HG02678 (cell line): ENCODE results near the gene GTSF1L.
"Not testable (repeated sequence)": the region's sequence is repeated elsewhere in the genome, so short reads cannot be mapped to it uniquely, and the experiment has no call there.

ENCODE experiments used
- ATAC-seq: cut with Tn5 transposase; IDR thresholded peaks from one replicate; pipeline ENCODE4 v1.9.1; 2021; ENCODE audit warnings: mild to moderate bottlenecking, moderate library complexity; ENCODE audit not compliant: unreplicated experiment

Gene GTSF1L

DNA sequence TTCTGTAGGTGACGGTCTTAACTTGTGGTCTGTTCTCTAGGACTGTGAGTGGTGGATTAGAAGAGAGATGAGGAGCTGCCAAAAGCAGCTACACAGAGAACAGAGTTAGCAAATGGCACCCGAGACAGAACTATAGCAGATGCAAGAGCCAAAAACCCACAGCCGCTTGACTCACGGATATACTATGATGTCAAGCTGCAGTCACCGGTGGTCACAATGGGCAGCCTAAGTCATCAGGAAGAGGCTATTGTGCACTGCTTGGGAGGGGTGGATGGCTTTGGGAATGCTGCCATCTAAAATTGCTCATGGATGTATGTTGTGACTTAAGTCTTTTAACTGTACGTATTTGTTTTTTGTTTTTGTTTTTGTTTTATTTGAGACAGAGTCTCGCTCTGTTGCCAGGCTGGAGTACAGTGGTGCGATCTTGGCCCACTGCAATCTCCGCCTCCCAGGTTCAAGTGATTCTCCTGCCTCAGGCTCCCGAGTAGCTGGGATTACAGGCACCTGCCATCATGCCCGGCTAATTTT, at the start of gene GTSF1L:
Gene GTSF1L, minus strand, starts transcription at position 192 of the 528 bp plus-strand sequence. CDS start 308 bp downstream, outside the sequence.
- ATAC-seq: no peak

DNA sequence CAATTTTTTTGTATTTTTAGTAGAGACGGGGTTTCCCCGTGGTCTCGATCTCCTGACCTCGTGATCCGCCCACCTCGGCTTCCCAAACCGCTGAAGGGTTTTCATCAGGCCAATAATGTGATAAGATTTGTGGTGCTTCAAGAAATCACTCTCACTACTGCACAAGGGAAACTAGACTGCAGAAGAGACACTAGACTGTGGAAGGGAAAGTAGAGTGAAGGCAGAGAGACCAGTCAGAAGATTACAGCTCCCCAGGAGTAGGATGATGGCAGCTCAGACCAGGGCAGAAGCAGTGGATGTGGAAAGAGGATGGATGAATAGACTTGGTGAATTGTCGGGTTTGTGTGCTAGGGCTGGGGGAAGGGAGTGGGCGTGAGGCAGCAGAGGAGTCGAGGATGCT, 48.0 kb upstream of the GTSF1L start:
- ATAC-seq: no peak

DNA sequence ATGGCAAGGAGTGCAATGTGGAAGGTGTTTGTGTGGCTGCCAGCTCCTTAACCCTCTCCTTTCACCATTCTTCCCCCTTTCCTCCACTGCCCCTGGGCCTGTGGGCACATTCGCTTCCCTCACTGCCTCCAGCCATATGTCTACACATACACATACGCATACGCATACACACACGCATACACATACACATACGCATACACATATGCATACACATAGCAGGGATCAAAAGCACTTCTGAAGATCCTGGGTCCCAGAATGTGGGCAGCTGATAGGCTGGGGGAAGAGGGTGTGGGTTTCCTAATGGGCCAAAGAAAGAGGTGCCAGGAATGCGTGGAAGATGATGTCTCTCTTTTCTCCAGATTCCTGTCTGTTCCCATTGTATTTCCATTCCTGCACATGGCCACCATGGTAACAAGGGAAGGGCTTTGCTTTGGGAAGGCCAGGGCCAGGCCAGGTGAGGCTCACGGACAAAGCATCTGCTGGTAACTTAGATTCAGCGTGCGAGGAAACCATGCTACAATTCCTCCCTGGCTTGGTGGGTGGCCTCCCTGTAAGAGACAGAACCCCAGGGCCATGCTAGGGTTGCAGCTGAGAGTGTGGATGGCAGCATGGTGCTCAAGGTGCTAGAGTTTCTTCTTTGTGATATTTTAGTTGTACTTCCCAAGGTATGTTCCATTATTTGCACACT, 44.8 kb upstream of the GTSF1L start:
- no peak for ATAC-seq

DNA sequence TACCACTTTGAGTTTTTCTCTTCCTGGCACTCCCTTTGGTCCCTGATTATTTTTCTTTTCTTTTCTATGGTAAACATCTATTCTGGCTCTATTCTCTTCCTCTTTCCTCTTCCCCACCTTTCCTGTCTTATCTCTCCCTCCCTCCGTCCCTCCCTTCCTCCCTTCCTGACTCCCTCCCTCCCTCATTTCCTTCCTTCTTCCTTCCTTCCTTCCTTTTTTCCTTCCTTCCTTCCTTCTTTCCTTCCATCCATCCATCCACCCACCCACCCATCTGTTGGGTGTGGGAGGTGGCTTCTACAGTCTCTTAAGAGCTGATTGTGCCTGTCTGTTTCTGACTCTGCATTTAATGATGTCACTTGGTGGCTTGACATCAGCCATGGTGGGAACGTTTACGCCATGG, 43.5 kb upstream of the GTSF1L start:
- no peak for ATAC-seq

DNA sequence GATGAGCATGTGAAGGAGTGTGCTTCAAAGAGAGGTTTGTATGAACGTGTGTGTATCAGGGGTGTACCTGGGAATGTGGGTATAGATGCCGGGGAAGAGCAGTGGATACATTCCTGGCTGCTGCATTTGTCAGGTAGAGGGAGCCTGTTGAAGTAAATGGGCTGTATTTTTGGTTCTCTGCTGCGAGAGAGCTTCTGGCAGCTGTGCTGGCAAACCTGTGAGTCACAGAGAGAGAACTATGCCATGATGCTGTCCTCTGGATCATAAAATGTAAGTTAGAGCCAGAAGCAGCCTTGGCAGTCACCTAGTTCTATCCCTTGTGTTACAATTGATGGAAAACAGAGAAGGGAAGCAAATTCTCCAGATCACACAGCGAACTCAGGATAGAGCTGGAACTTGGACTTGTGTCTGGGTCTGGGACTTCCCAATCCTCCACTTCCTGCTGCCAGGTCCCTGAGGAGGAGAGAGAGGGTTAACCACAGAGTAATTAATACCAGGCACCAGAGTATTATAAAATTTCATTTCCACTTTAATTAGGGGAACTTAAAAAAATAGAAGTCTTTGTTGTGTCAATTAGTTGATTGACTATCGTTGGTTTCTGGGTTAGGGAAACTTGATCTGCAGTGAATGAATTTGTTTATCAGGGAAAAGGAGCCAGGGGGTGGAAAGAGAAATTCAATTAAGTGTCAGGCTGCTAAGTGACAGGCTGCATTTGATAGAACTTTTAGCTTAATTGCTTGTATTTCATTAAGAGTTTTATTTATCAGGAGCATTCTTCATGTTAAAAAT, 41.1 kb upstream of the GTSF1L start:
- no peak for ATAC-seq

DNA sequence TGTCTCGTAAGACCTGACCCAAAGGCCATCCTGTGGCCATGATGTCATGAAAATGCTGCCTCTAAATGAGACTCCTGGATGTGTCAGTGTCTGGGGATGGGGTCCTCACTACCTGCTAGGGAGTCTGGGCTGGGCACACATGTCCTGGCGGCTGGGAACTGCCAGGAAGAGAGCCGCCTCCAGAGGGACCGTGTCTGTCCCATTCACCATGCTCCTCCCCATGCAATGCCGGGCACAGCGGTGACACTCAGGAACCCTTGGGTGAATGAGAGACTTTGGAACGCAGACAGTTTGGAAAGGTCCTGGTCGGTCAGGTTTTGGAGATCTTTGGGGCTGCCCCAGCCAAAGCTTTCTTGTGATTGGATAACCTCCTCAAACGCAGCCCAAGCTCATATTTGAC, 40.1 kb upstream of the GTSF1L start:
- no peak for ATAC-seq

DNA sequence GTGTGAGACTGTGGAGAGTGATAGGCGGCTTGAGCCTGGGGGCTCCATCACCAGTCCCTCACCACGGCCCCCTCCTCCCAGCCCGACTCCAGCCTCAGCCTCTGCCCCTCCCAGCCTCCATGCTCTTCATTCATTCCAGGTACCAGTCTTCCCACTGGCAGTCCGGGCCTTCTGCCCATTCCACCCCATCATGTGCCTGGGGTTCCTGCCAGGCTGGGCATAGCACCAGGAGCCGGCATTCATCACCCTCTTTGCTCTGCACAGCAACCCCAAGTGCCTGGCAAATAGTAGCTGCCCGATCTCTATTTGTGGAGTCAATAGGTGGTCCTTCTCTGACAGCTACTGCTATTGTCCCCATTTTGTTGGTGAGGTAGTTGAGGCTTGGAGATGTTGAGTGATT, 39.6 kb upstream of the GTSF1L start:
- ATAC-seq: no peak

DNA sequence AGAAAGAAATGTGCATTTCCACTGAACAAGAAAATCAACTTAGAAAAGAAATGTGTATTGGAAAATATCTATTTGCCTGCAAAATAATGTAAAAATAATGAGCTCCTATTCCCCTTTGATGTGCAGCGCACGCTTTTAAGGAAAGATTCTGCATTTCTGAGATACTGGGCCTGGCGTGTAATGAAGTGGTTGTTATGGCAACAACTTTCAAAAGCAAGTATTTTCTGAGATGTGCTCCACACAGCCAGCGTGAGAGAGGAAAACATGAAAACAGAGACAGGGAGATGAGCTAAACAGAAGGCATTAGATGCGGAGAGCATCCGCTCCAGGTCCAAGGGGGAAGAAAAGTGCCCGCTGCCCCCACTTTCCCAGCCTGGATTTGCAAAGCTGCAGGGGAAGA, 39.1 kb upstream of the GTSF1L start:
- ATAC-seq: no peak

DNA sequence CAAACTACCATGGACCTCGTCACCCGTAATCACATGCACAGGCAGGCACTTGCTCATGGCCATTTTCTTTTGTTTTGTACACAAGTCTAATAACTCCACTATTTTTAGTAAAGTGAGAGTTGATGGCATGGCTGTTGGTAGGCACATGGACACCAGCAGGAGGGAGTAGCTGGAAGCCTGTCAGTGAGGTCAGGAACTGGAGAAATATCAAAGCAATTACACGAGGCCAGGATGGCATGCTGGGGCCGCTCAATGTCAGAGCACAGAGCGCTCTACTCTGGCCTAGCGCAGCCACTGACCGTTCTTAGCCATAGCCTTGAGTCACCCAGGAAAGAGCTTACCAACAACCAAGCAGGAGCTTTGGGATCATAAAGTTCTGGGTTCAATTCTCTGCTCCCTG, 36.1 kb upstream of the GTSF1L start:
- ATAC-seq: no peak

DNA sequence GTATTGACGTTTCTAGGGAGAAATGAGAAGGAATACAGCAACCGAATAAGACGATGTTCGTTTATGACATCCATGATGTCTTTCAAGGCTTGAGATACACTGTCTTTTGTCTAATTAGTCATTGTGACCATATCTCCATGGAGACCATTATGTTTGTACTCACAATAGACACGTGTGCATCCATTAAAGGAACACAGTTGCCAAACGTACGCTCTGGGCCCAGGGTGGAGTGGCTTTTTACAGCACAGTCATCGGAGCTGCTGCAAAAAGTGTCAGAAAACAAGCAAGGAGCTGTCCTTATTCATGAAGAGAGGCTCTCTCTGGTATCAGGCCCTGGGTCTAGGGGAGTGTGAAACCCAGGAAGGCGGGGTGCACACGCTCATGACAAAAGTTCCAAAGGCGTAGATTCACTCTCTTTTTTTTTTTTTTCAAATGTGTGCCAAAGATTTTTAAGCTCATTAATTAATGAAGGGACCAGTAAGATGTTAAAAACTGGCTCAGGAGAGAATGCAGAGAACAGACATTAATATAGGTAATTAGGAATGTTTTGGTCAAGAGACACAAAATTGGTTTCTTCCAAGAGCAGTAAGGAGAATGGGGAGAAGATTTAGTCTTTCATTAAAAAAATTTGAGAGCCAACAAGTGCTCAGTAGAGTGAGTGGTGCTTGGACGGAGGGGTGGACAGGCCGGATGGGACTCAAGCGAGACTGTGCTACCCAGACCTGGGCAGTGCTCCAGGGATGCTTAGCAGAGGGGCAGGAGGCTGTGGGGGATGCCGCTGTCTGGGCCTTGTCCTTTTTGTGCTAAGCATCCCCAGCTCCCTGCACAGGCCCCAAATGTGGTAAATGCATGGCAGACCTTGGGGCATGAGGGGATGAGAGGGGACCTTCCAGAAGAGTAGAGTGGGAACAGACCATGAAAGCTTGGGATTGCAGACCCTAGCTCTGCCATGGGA, 34.9 kb upstream of the GTSF1L start:
- no peak for ATAC-seq

DNA sequence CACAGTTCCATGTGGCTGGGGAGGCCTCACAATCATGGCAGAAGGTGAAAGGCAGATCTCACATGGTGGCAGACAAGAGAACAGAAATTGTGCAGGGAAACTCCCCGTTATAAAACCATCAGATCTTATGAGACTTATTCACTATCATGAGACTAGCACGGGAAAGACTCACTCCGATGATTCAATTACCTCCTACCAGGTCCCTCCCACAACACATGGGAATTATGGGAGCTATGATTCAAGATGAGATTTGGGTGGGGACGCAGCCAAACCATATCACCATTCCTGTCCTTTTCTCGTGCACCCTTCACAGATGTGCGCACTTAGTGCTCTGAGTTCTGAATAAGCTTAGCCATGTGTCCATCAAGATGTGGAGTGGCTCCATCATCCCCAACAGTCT, 31.1 kb upstream of the GTSF1L start:
- ATAC-seq: not testable (repeated sequence)

DNA sequence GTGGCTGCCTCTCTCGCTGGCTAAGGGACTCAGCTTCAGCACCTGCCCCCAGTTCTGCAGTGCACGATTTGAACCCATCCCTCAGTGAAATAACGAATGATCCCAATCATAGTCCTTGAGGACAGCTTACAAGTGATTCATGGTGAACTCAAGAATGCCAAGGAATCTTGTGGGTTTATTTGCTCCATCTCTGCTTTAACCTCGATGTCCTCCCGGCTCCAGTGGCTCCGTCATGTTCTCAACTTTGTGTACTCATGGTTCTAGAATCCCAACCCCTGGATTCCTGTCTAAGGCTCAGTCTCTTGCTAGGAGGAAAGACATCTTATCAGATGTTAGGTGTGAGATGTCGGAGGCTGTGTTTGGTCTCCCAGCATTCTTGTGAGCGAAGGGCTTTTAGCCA, 29.0 kb upstream of the GTSF1L start:
- ATAC-seq: no peak

DNA sequence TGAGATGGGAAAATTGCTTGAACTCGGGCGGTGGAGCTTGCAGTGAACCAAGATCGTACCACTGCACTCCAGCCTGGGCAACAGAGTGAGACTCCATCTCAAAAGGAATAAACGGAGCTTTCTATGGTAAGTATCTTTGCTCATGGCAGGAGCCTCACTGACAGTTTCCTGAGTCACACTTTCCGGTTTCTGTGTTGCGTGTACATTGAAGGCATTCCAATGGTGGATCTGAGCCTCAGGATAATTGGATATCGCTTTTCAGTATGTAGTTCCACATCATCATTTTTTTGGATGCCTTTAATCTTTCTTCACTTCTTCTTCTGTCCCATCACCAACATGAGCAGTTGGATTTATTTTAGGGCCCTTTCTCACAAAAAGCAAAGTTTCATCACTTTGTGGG, 28.6 kb upstream of the GTSF1L start:
- ATAC-seq: no peak

DNA sequence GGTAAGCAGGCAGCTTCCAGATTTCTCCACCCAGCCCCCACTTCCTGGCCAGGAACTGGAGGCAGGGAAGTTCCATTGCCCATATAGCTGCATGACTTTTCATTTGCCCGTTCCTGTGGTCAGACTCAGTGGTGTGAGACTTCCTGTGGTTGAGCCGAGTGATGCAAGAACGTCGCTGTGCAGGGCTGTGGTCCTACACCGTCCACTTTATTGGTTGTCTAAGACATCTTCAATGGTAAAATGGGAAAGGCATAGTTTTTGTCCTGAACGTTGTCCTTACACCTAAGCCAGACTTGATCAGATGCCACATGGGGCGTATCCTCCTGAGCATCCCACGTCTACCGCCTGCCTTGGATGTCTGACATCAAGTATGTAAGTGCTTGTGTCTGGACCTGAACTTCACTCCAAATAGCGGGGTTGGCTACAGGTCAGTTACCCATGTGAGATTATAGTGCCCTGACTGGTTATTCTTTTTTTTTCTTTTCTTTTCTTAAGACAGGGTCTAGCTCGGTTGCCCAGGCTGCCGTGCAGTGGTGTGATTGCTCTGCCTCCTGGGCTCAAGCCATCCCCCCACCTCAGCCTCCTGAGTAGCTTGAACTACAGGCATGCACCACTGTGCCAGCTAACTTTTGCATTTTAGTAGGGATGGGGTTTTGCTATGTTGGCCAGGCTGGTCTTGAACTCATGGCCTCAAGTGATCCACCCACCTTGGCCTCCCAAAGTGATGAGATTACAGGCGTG, 25.9 kb upstream of the GTSF1L start:
- peak; percentile 60 for ATAC-seq

DNA sequence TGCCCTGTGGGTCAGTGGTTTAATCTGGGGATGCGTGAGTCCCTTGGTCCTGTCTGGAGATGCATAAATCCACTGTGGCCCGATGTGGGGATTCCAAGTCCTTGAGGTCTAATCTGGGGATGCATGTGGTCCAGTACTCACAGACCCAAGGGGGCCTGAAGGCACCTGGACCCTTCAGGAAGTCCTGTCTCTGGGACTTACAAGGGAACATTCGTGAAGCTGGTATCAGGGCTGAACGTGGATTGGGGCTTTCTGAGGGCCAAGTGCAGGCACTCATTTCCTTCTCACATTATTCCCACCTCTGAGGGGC, 25.2 kb upstream of the GTSF1L start:
- no peak for ATAC-seq

DNA sequence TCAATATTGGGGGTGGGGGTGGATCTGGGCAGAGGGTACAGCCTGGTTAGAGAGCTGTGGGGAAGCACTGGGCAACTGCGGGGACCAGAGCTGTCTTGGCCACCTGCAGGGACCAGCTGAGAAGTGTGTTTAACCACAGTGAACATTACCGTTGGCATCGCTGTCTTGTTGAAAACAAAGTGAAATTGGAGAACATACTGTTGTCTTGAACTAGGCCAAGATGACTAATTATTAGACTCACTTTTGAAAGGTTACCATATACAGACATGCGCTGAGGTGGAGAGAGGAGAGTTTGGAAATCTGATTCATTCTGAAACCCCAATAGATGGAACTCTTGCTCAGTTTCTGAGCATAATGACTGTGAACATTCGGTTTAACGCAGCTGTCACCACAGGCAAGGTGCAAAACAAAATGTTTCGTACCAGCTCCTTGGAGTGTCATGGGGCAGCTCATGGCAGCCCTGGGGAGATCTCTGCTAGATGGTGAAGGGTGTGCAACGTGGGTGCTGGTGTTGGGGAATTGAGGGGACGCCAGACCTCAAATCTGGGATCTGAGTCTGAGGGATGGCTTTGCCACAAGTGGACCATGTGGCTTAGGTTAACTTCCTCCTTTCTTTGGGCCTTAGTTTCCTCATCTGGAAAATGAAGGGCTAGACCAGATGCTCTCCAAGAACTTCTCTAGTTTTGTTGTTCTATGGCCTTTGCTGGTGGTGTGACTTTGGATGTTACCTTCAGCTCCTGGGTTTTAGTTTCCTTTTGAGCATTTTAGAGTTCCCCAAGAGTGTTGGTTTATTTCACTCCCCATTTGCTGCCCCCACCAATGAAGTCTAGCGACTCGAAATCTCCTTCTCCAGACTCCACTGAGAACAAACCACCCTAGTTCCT, 24.6 kb upstream of the GTSF1L start:
- ATAC-seq: peak; percentile 75

DNA sequence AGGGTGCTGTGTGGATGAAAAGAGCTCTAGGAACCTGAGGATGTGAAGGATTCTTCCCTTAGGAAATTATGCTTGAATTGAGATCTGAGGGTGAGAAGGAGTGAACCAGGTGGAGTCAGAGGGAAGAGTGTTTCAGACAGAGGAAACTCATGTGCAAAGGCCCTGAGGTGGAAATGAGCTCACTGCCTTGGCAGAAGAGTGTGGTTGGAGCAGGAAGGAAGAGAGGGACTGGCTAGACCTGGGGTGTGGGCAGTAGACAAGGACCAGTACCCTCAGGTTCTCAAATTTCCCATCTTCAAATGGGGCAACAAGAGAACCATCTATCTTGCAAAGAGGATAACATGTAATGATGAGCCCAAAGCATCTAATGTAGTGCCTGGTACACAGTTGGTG, 24.0 kb upstream of the GTSF1L start:
- ATAC-seq: no peak

DNA sequence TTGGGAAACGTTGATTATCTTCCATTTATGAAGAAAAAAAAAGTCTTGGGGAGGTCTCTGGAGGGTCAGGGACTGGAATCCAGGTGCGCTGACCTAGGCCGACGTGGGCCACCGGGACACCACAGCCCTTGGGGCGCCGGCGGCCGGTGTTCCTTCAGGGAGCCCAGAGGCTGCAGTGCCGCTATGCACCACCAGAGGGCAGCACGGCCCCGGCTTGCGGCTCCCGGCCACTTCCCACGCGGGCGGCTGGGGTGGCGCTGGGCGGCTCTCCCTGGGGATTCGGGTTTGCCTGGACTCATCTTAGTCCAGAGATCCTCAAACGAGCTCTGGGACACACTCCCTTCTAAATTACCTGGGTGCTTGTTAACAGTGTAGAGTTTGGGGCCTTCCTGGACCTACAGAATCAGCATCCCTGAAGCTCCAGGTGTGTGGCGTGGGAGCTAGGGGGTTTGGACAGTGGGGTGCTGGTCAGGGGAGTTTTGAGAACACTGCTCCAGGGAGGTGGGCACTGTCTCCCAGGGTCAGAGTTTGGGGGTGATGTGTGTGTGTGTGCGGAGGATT, 23.0 kb upstream of the GTSF1L start:
- no peak for ATAC-seq

DNA sequence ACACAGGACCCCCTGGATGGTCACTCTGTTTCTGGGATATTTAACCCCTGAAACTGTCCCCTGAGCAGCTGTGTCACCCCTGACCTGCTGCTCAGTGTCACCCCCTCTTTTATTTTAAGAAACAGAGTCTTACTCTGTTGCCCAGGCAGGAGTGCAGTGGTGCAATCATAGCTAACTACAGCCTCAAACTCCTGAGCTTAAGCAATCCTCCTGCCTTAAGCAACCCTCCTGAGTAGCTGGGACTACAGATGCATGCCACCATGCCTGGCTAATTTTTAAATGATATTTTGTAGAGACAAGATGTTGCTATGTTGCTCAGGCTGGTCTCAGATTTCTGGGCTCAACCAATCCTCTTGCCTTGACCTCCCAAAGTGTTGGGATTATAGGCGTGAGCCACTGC, 21.5 kb upstream of the GTSF1L start:
- no peak for ATAC-seq
